Measurements from ENCODE around the gene POLR3K. TPM values are rescaled to one million over a fixed set of nuclear protein-coding genes. Genes with fewer than 3 reads are reported as not detected.
A peak's percentile ranks its signal among the peaks of the same experiment; 100 is the strongest.
"Not testable (repeated sequence)": the region's sequence is repeated elsewhere in the genome, so short reads cannot be mapped to it uniquely, and the experiment has no call there.

The POLR3K gene
- polyA plus RNA-seq, 3 donors from 2014 or later: 26.9 to 40.7 (median 34.6) TPM

DNA sequence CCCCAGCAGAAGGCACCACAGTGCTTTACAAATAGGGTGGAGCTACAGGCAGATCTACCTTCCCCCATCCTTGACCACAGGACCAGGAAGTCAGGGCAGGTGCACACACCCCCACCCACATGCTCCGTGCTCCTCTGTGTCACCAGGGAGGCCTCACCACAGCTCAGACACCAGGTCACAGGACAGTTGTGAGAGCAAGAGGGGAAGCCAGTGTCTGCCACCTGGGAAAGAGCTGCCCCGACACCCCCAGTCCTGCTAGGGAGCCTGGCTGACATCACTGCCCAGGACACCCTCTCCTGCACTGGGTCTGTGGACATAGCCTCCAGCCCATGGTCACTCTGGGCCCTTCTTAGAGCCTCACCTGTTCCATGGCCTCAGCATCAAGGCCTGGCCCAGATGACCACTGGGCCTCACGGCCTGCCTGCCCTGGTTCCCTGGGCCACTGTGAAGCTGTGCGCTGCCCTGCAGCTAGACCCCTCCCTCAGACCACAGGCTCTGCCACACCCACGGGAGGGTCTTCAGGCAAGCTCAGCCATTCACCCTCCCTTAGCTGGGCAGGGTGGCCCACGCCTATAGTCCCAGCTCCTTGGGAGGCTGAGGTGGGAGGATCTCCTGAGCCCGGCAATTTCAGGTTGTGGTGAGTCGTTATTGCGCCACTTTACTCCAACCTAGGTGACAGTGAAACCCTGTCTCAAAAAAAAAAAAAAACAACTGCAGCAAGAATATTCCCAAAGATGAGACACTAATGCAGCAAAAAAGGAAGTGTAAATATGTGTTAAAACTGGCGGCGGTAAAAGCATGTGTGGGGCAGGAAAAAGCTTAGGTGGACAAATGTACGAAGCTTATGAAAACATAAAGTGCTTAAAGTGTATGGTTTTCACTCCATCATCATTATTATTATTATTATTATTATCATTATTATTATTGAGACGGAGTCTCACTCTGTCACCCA lies 14.2 kb downstream of the POLR3K start:
- H3K36me3 Mint-ChIP-seq: peaks cover 12 to 21% (median 20%) of the 10 kb centered on the region in 3 donors
- DNase-seq: peak; percentile 48 to 58 (median 53)
- H3K27ac Mint-ChIP-seq: peak overlapping the region in 4 of 6 donors; percentile 10 to 57 (median 40)
- no peaks in the 10 kb centered on the region for H3K9me3 Mint-ChIP-seq
- H3K4me3 Mint-ChIP-seq: peak overlapping the region in 1 of 5 donors; percentile 6
- H3K4me1 Mint-ChIP-seq: peaks cover 25 to 41% of the 10 kb centered on the region in 2 donors
- H3K27me3 Mint-ChIP-seq (ENCODE audit: low read depth in 3 of 3): peaks cover 0 to 2% (median 0%) of the 10 kb centered on the region in 3 donors

DNA sequence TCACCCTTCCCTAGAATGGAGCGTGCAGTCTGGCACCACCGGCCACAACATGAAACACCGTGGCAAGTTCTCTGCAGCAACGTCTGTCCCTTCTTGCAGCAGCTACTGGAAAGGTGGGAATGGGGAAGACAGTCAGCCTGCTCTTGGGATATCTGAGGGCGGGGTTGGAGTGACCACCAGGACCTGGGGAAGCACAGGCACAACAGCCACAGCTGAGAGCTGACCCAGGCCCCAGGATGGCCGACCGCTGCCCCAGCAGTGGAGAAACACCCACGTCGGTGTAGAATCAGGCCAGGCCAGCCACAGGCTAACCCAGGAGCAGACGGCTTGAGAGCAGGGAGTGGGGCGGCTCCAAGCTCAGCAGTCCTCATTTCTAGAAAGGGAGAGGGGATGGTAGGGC lies 15.2 kb downstream of the POLR3K start:
- Mint-ChIP-seq H3K4me1 (peaks cover 23 to 35% of the 10 kb centered on the region in 2 donors), H3K36me3 (peaks cover 12 to 15% (median 14%) of the 10 kb centered on the region in 3 donors)
- H3K9me3 Mint-ChIP-seq; DNase-seq; H3K27me3 Mint-ChIP-seq (ENCODE audit: low read depth in 3 of 3); H3K4me3 Mint-ChIP-seq; H3K27ac Mint-ChIP-seq: not testable (repeated sequence)

DNA sequence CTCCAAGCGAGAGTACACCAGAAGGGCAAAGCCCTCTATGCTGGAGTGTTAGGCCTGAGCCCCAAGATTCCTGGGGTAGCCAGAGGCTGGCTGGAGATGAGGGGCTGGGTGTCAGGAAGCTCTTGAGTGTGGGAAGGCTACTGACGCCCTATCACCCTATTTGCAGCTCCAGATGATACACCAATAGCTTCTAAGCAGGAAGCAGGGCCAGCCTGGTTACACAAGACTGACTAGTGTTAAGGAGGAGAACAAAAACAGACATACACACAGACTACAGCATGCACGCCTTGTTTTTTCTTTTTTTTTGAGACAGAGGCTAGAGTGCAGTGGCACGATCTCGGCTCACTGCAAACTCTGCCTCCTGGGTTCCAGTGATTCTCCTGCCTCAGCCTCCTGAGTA lies 15.9 kb downstream of the POLR3K start:
- no peak overlapping the region for H3K4me3 Mint-ChIP-seq

DNA sequence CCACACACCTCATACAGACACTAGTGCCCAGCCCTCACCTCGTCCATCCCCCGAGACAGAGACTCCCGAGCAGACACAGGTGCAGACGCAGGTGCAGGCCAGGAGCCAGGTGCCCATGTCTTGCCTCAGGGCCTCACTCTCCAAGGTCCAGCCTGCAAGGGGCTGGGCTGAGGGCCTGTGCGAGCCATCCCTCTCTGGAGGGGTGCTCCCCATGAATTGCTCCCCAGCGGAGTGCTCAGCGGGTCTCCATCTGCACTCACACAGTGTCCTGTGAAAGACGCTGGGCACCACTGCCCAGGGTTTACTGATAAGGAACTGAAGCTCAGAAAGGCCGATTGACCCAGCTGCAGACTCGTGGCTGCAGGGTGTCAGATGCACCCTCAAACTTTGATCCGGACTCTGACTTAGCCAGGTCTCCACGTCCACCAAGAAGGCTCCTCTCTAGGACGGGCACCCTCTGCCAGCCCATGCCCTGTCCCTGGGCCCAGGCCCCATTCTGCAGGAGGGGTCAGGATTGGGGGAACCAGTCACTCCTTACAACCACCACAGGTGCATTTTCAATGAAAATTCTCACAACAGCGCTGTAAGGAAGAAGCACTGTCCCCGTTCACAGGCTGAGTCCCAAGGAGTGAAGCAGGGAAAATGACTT lies 16.9 kb downstream of the POLR3K start:
- H3K4me3 Mint-ChIP-seq: no peak overlapping the region
- no peaks in the 10 kb centered on the region for H3K9me3 Mint-ChIP-seq
- H3K4me1 Mint-ChIP-seq: peaks cover 10 to 19% of the 10 kb centered on the region in 2 donors
- DNase-seq: no peak
- peaks cover 0 to 2% (median 0%) of the 10 kb centered on the region in 3 donors for H3K27me3 Mint-ChIP-seq (ENCODE audit: low read depth in 3 of 3)
- H3K27ac Mint-ChIP-seq: no peak overlapping the region
- H3K36me3 Mint-ChIP-seq: no peaks in the 10 kb centered on the region

More for the DNA sequence above, 15.9 kb downstream of the POLR3K start:
- Mint-ChIP-seq H3K27ac (no peak overlapping the region), H3K4me1 (peaks cover 17 to 28% of the 10 kb centered on the region in 2 donors), H3K9me3 (no peaks in the 10 kb centered on the region), H3K27me3 (ENCODE audit: low read depth in 3 of 3) (peaks cover 0 to 2% (median 0%) of the 10 kb centered on the region in 3 donors), H3K36me3 (peaks cover 5 to 9% (median 8%) of the 10 kb centered on the region in 3 donors)
- no peak for DNase-seq

DNA sequence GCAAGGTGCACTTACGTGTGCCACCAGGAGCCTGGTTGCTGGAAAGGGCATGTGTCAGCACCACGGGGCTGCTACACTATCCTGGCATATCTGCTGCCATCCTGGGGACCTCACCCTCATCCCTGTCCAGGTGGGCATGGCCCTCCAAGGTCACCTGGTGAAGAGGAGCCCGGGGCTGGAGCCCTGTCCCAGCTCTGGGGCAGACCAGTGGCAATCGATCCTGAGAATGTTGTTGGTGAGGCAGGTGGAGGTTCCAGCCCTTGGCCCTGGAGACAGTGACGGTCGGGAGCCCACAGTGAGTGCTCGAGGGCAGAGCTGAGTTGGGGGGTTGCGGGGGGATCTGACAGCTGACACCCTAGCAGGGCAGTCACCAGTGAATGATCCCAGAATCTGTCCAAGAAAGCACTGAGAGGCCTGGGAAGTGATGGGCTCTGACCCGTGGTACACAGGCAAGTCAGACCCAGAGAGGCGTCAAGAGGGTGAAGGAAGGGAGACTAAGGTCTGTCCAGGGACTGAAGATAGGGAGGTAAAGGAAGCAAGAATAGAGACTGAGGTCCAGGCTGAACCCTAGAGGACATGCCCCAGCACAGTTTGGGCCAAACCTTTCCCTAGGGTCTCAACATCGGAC lies 17.6 kb downstream of the POLR3K start:
- no peak for DNase-seq
- Mint-ChIP-seq H3K27ac (no peak overlapping the region), H3K4me3 (no peak overlapping the region), H3K27me3 (ENCODE audit: low read depth in 3 of 3) (peaks cover 0 to 2% (median 0%) of the 10 kb centered on the region in 3 donors), H3K4me1 (peaks cover 10 to 19% of the 10 kb centered on the region in 2 donors), H3K9me3 (no peaks in the 10 kb centered on the region), H3K36me3 (no peaks in the 10 kb centered on the region)

DNA sequence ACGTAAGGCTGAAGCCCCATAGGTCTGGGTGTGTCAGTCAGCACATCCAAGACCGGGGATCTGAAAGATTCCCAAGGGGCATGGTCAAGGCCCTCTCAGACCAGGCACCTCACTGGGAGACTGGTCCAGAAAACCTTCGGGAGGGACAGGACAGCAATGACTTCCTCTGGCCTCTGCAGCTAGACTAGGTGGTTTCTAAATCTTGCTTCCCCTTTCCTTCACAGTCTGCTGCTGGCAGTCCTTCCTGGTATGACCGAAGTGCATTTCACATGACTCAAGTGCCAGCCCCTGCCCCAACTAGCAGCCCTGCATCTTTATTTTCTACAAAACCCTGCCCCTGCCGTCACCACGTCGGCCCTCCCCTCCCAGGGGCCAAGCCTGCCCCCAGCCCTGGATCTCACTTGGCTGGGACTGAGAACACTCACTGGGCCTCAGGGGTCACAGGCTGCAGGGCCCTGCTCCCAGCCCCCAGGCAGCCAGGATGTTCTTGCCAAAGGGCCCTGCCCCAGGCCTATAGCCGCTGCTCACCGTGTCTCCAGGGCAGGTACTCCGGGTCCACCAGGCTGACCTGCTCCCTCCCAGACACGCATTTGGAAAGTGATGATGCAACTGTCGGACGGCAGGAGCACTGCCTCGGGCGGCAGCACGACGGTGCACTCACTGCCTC lies 18.3 kb downstream of the POLR3K start:
- Mint-ChIP-seq H3K27ac (no peak overlapping the region), H3K36me3 (no peaks in the 10 kb centered on the region), H3K9me3 (no peaks in the 10 kb centered on the region), H3K4me1 (peaks cover 10 to 19% of the 10 kb centered on the region in 2 donors), H3K27me3 (ENCODE audit: low read depth in 3 of 3) (peaks cover 0 to 2% (median 0%) of the 10 kb centered on the region in 3 donors), H3K4me3 (no peak overlapping the region)
- DNase-seq: no peak

DNA sequence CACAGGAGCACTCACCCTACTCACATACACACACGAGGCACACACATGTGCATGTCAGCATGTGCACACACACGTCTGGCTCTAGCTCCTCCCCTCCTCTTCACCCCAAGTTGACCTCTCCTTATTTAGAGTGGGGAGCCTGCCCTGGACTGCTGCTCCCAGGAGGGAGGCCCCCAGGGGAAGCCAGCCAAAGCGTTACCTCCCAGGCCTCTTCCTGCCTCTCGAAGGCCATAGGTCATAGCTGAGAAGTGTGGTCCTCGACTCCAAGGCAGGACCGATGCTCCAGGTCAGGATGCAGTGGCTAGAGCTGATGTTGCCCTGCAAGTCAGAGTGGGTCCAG lies 18.8 kb downstream of the POLR3K start:
- H3K9me3 Mint-ChIP-seq: no peaks in the 10 kb centered on the region
- H3K36me3 Mint-ChIP-seq: no peaks in the 10 kb centered on the region
- peak overlapping the region in 2 of 6 donors; percentile 13 to 23 for H3K27ac Mint-ChIP-seq
- H3K4me1 Mint-ChIP-seq: peaks cover 10 to 16% of the 10 kb centered on the region in 2 donors
- H3K4me3 Mint-ChIP-seq: no peak overlapping the region
- peaks cover 0 to 2% (median 0%) of the 10 kb centered on the region in 3 donors for H3K27me3 Mint-ChIP-seq (ENCODE audit: low read depth in 3 of 3)
- no peak for DNase-seq

DNA sequence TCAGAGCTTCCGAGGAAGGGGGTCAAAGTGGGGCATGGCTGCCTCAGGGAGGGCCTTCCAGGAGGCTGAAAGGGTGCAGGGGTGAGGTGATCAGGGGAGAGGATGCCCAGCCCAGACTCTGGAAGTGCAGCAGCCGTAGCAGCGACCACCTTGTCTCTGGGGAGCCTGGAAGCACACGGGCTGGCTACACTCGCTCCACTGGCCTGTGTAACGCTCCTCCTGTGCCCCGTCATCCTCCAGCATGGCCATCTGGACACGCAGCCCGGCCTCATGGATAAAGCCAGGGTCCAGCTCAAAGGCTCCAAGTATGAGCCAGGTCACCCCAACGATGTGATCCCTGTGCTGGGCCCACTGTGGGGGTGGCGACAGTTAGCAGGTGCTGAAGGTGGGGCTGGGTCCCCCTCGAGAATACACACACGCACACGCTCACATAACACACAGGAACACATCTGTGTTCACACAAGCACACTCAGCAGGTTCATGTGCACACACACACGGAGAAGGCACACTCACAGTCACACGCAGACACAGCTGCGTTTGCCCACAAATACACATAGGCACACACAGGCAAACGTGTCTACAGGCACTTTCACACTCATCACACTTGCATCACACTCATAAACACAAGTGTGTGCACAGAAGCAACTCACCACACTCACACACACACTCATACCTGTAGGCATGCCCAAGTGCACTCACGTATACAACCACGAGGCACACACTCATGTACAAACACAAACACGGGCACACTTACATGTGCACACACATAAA lies 19.3 kb downstream of the POLR3K start:
- no peak for DNase-seq
- no peak overlapping the region for H3K4me3 Mint-ChIP-seq
- peak overlapping the region in 2 of 6 donors; percentile 13 to 23 for H3K27ac Mint-ChIP-seq
- H3K36me3 Mint-ChIP-seq: no peaks in the 10 kb centered on the region
- peaks cover 6 to 11% of the 10 kb centered on the region in 2 donors for H3K4me1 Mint-ChIP-seq
- peaks cover 0 to 2% (median 0%) of the 10 kb centered on the region in 3 donors for H3K27me3 Mint-ChIP-seq (ENCODE audit: low read depth in 3 of 3)
- H3K9me3 Mint-ChIP-seq: no peaks in the 10 kb centered on the region

DNA sequence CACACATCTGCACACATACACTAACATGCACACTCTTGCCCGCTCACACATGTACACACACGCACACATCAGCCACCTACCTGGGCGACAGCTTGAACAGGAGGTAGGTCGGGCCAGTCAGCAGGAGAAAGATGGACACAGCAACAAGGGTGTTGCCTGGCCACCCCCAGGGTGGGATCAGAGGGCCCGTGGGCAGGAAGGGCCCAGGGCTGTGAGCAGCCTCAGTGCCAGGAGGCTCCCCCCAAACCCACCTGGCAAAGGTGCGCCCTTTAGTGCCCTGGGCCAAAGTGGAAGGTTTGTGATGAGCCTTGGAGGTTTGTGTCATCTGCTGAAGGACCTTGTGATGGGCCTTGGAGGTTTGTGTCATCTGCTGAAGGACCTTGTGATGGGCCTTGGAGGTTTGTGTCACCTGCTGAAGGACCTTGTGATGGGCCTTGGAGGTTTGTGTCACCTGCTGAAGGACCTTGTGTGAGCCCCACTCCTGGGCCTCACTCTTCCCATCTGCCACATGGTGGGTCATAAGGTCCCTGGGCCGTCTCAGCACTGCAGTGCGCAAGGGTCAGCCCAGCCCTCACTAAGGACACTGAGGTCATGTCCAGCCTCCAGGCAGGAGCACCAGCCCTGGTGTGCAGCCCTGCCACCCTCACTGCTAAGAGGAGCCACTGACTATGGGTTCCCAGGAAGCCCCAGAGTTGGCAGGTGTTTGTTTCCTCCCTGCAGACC lies 20.1 kb downstream of the POLR3K start:
- H3K9me3 Mint-ChIP-seq; H3K36me3 Mint-ChIP-seq; H3K27me3 Mint-ChIP-seq (ENCODE audit: low read depth in 3 of 3); DNase-seq; H3K4me3 Mint-ChIP-seq; H3K4me1 Mint-ChIP-seq; H3K27ac Mint-ChIP-seq: not testable (repeated sequence)

DNA sequence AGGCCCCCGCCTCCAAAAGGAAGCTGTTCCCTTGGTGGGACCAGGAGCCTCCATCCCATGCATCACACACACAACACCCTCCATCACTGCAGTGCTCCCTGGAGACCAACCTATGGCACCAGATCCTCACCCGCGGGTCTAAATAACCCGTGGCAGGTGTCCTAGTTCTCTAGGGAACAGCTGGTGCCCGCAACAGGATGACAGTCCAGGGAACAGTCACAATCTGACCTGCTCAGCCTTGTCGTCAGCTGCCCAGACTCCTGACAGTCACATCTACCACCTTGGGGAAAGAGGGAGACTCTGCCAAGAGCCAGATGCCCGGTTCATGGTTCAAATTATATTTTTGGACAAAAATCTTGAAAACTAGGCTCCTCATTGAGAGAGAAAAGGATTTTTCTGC lies 22.8 kb downstream of the POLR3K start:
- DNase-seq; H3K27me3 Mint-ChIP-seq (ENCODE audit: low read depth in 3 of 3); H3K27ac Mint-ChIP-seq; H3K9me3 Mint-ChIP-seq; H3K4me1 Mint-ChIP-seq; H3K4me3 Mint-ChIP-seq; H3K36me3 Mint-ChIP-seq: not testable (repeated sequence)

DNA sequence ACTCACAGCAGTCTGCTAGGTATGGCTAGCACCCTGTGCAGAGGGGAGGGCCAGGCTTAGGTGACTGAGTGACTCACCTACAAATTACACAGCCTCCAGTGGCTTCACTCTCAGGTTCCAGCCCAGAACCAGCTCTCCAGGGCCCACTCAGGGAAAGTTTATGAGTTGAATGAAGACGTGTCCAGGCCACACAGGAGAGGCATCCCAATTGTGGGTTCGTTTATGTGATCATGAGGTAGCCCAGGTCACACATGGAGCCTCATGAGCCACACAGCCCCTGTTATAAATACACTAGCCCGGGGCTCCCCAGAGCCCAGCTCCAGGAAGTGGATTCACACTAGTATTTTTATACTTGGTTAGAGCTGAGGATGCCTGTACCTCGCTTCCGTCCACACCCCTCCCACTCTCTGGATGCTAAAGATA lies 27.5 kb downstream of the POLR3K start:
- not testable (repeated sequence) for H3K9me3 Mint-ChIP-seq; DNase-seq; H3K27me3 Mint-ChIP-seq (ENCODE audit: low read depth in 3 of 3); H3K36me3 Mint-ChIP-seq; H3K4me1 Mint-ChIP-seq; H3K27ac Mint-ChIP-seq; H3K4me3 Mint-ChIP-seq

DNA sequence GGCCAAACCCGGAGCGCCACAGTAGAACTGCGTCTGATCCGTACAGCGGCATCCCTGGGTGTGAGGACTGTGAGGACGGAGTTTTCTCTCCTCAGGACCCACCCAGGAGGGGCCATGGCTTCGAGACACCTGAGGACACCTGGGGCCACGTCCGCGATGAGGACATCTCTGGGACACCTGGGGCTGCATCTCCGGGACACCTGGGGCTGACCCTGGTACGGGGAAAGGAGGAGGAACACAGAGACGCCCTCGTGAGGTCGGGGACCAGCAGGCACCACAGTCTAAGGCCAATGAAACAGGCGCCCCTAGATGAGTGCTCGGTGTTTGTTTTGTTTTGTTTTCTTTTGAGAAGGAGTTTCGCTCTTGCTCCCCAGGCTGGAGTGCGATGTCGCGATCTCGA lies 29.3 kb downstream of the POLR3K start:
- H3K9me3 Mint-ChIP-seq: not testable (repeated sequence)

More for the DNA sequence above, 29.3 kb downstream of the POLR3K start:
- not testable (repeated sequence) for DNase-seq; H3K4me1 Mint-ChIP-seq; H3K27ac Mint-ChIP-seq; H3K36me3 Mint-ChIP-seq; H3K27me3 Mint-ChIP-seq (ENCODE audit: low read depth in 3 of 3); H3K4me3 Mint-ChIP-seq

Data from immature natural killer cell (primary cell).